ENCODE measurements around the gene BGN. TPM values are rescaled to one million over a fixed set of nuclear protein-coding genes. Genes with fewer than 3 reads are reported as not detected.

Gene BGN
- total RNA-seq, 1 donor from 2014 or later, result 1.9 TPM

DNA sequence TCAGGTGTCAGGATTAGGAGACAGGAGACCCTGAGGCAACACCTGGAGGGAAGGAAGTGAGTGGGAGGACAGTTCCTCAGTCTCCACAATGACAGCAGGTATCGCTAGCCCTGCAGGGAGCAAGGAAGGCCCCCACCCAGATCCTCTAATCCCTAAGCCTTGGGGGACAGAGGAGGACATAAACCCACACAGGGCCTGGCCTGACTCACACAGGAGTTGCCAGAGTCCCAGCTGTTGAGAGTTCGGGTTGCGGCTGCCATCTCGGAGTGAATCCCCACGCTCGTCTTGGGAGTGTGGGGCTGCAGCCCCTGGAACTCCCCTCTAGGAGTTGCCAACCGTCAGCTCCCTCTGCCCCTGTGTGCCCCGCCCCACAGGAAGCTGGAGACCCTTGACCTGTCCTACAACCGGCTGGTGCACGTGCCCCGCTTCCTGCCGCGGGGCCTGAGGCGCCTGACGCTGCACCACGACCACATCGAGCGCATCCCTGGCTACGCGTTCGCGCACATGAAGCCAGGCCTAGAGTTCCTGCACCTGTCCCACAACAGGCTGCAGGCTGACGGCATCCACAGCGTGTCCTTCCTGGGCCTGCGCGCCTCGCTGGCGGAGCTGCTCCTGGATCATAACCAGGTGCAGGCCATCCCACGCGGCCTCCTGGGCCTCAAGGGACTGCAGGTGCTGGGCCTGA is 9.2 kb upstream of the BGN start:
- DNase-seq, result no peak

DNA sequence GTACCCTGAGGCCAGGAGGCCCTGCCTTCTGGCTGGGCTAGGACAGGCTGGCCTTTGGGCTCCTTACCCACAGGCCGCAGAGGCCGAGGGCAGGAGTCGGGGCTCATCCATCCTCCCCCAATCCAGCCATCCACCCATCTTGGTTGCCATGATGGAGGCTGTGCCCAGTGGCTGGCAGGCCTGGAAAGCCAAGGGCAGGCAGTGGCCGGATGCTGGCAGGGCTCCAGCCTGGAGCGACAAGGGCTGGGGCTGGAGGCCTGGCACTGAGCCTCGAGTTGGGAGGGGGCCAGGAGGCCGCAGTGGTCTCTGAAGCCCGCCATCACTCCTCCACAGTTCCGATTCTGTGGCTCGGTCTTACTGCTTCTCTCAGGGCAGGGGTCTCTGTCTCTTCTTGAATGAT is 8.6 kb upstream of the BGN start:
- DNase-seq, result no peak

DNA sequence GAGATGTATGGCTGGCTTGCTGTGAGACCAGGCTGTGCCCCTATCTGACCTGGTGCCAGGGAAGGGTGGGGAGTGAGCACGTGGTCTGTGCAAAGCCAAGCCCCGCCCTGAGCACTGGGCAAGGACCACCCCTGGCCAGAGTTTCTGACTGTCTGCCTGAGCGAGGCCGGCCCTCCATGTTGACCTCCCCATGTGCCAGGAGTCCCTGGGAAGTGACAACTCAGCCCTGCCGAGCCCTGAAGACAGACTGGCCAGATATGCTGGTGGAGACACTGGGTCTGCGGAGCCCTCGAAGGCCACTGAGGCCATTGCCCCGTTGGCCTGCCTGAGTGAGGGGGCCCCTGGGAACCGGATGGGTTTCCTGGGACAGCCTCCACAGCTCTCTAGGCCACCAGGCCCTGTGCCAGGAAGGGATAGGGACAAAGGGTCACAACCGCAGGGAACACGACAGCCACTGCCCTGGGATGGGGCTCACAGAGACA is 7.1 kb upstream of the BGN start:
- no peak for DNase-seq

DNA sequence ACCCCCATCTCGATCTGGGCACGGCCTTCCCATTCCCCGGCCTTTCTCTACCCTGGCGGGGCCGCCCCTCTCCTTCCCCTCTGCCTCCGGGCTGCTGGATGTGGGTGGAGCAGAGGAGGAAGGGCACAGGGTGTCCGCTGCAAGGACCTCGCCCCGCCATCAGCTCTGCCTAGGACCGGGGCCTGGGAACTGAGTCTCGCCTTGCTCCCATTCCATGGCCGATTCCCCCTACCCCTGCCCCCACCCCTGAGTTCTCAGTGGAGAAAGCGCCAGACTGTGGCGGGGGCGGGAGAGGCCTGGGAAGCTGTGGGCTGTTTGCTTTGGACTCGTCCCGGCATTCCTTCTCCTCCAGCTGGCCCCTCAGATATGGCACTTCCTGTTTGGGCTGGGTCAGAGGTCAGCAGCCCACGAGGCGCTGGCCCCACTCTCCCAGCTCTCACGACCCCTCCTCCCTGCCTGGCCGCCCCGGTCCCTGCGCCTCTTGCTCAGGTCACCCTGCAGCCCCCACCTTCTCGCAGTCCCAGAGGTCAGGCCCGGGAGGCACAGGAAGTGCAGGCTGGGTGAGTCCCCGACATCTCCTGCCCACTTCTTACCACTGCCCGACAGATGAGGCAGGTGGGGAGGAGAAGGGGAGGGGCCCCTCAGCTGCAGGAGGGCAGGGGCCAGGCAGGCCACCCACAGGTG is 6.4 kb upstream of the BGN start:
- DNase-seq, result no peak

DNA sequence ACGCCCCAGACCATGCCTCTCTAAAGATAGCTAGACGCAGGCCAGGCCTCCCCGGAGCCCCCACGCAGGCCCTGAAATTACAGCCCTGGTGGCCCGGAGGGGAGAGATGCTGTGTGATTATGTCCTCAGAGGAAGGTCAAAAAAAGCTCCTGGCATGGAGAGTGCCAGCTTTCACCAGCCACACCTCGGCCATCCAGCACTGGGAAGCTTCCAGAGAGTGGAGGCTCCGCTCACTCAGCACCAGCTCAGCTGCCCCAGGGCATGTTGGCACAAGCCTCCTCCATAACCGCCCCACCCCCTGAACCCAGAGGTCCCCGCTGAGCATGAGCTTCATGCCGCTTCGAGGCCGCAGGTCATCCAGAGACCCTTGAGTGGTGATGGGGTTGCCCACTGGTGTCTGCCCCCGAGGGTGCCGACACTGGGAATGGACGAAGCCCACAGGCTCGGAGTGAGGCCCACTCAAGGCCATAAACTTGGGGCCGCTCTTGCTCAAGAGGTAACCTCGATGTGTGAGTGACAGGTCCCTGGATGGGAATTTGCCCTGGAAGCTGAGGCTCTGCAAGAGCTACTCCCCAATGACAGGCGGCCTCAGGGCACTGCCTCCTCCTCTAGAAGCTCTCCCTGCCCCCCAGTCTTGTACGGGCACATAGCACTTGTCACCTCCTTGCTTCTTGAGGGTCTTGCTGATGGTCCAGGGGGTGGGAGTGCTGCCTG is 4.4 kb upstream of the BGN start:
- DNase-seq, result no peak

DNA sequence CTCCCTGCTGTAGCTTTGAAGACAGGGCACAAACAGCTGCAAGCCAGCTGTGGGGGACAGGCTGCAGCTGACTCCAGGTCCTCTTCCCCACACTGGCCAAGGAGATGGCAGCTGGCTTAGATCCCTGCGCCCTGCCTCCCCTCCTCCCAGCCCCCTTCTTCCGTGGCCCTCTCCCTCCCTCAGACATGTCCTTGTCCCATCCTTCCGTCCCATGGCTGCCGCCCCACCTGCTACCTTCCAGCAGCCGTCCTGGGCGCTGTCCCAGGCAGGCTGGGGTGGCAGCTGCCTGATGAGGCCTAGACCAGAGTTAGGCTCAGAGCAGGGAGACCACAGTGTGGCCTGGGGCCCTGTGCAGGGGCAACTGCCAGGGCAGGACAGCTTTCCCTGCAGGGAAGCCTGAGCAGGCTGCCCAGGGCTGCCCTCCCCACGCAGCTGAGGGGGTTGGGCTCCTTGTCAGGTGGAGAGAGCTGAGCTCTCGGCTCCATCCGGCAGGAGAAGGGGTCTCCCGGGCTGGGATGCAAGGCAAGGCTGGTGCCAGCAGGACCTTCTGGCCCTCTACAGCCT is 3.3 kb upstream of the BGN start:
- DNase-seq, result no peak

DNA sequence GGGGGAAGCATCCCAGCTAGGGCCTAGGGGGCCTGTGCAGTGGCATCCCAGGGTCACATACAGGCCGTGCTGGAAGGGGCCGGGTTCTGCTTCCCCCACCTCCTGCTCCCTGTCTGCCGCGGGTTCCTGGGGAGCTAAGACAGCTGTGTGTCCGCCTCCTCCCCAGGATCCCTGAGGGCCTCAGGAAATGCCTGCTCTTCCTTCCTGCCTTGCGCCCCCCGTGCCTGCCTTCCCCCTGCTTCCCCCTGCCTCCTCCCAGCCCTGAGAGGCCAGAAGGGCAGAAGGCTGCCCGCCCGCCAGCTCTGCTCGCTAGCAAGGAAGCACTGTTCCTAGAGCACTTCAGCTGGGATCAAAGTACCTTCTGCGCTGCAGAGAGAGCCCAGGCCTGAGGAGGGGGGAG is 2.9 kb upstream of the BGN start:
- no peak for DNase-seq

DNA sequence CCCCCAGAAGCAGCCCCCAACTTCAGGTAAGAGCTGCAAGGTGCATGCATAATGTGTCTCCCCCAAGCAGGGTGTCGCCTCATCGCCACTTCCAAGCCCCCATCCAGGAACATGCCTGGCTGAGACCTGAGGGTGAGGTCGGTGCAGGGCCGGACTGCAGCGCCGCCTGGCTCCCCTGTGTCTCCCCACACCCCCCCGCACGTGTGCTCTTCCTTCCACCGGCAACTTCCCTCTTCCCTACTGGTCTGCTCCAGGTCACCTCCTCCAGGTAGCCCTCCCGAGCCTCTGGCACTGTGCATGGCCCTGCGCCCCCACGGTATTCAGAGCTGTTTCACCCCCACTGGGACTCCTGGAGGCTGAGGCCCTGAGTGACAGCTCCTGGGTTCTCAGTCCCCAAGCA is 2.2 kb upstream of the BGN start:
- DNase-seq, result no peak

DNA sequence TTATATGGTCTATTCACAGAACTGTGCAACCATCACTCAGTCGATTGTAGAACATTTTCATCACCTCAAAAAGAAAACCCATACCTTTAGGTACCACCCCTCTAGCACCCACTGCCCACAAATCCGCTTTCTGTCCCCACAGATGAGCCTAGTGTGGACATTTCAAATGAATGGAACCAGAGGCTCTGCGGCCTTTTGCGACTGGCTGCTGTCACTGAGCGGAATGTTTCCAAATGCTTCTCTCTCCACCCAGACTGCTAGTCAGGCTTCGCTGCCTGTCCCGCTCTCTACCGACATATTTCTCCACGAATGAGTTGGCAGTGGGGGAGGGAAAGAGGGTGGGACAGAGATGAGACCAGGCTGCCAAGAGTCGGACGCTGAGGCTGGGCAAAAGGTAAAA is 1.7 kb upstream of the BGN start:
- DNase-seq, result no peak

DNA sequence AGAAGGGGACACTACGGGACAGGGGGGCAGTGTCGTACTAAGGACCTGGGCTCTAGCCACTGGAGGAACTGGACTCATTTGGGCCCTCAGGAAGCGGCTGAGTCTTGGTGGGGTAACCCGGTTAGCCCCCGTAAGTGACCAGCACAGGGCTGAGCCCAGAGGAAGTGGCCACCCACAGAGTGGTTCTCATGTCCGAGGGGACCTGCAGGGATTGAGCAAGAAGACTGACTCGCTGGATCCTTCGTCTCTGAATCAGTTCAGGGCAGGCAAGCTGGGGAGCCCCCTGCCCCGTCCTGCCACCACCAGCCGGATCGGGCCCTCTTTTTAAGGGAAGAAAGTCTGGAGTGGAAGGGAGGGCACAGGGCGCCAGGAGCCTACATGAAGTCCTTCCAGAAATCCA is 719 bp upstream of the BGN start:
- DNase-seq, result no peak

DNA sequence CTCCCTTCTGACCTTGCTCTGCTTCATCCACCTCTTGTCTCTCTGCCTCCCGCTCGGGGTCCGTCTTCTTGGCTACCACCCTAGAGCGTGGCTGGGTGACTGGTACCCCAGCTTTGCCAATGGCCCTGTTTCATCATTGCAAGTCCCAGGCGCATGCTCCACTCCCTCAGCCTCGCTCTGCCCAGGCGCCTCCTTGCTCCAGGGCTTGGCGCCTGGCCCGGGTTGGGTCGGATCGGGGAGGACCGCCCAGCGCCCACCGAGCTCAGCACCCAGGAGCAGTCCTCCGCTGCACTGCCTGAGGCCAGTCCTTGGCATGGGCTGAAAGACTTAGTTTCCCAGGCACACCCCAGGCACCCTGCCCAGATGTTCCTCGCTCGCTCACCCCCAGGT is 577 bp downstream of the BGN start:
- no peak for DNase-seq

DNA sequence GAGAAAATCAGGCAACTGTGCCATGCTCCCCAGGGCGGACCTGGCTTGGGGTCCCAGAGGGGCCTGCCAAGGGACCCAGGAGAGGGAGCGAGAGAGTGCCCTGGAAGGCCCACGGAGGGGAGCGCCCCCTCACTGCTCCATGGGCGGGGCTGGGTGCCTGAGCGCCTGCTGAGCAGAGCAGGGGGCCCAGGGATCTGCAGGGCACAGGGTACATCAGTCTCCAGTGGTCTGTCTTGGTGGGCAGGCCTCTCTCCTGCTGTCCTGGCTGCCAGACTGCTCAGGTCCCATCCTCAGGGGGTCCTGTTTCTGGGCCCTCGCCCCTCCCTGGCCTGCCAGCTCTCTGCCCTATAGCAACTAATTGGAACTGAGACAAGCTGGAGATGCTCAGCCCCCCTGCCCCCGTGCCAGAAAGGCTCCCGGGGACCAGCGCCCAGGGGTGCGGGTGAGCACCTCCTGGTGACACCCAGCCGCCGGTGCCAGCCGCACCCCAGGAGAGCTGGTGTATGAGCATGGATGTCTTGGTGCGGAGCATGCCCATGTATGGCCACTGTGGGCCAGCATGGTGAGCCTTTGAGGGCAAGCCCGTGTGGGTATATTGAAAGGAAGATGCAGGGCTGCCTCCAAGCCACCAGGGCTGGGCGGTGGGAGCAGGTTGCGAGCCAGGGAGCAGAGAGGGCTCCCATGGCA is 1.3 kb downstream of the BGN start:
- DNase-seq, result no peak

DNA sequence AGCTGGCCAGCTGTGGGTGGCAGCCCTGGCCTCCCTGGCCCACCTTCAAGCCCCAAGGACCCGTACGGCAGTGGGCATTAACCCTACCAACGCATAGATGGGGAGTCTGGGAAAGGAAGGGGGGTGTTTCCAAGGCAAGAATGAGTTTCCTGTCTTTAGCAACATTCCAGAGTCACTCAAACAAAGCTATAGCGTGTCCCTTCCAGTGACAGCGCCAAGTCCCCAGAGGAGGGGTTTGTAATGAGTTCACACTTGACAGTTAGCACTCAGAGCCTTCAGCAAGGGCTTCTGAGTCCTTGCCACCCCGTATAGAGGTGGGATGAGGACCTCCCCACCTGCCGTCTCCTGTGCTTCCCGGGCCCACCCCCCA is 1.8 kb downstream of the BGN start:
- DNase-seq, result no peak

DNA sequence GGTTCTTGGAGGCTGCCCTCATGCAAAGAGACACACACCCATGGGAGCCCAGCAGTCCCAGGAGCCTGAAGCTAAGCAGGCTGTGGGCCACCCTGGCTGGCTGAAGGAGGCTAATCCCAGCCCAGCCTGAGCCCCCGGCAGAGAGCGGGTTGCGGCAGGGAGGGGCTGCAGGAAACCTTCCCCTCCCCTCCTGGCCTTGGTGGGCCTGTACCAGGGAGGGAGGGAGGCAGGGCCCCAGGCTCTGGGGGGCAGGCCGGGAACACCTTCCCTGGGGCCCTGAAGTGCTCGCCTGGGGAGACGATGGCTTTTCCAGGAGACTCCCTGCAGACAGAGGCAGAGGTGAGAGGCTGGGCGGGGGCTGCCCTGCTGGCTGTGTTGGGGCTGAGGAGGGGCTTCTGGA is 3.7 kb downstream of the BGN start:
- DNase-seq, result no peak

DNA sequence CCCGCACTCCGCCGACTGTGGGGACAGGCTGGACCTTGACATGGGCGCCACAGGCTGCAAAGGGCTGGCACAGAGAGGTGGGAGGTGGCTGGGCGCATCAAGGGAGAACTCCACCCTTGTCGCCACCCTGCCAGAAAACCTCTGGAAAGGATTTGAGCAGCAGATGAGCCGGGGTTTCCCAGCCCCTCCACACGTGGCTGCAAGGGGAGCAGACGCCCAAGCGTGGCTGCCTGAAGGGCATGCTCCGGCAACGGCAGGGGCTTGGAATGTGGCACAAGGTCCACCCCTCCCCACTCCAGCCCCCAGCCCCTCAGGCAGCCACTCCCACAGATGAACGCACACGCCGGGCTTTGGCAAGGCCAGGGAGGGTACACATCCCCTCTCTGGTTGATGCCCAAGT is 4.6 kb downstream of the BGN start:
- DNase-seq, result no peak

DNA sequence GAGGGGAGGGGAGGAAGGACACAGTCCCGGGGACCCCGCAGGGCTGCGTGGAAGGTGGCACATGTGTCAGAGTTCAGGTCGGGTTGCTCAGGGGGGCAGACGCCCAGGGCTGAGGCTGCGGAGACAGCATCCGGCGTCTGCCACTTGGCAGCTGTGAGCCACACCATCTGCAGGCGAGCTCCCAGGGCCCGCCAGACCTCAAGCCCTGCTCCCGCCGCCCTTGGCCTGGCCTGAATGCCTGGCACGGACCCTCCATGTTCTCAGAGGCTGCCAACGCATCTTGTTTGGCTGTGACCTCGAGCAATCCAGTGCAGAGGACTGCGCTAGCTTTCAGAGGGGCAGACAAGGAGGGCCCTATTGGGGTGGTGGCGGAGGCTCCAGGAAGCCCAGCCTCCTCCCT is 5.1 kb downstream of the BGN start:
- peak; percentile 28 for DNase-seq

DNA sequence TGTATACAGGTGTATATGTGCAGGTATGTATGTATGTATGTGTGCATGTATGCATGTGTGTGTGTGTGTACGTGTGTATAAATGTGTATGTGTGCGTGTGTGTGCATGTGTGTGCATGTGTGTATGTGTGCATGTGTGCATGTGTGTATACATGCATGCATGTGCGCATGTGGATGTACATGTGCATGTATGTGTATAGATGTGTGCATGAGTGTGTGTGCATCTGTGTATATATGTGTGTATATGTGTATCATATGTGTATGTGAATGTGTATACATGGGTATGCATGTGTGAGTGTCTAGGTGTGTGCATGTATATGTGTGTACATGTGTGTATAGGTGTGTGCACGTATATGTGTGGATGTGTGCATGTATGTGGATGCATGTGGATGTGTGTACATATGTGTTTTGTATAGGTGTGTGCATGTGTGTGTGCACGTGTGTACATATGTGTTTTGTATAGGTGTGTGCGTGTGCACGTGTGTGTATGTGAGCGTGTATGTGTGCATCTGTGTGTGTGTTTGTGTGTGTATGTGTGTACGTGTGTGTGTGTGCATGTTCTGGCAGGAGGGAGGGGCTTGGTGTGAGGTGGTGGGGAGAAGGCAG is 6.0 kb downstream of the BGN start:
- no peak for DNase-seq

DNA sequence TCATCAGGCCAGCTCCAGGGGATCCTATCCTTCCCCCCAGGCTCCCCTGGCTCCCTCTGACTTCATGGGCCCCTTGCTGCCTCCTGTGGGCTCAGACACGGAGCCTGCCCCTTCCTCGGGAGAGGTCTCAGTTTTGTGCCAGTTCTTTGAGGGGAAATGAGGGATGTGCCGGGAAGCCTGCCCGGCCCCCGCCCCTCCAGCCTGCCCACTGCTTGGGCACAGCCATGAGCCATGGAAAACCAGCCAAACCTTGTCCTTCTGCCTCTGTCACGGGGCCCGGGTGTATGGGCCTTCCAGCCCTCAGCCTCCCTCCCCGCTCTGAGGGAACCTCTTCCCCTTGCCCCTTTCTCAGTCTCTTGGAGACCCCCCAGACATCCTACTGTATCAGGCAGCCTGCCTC is 6.8 kb downstream of the BGN start:
- no peak for DNase-seq

DNA sequence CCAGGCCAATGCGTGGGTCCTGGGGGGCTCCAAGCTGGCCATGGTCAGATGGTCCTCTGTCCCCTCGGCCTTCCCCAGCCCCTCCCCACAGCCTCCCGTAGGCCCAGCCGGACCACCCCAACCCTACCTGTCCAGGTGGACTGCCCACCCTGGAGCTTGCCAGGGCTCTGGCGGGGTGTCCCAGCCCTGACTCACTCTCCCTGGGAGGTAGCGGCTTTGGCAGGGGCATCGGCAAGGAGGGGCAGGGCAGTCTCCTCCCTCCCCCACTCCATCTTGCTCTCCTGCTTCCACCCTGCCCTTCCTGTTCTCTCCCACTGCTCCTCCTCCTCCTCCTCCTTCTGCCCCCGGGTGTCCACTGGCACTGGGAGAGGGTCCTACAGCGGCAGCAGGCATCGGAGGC is 7.4 kb downstream of the BGN start:
- DNase-seq, result no peak

DNA sequence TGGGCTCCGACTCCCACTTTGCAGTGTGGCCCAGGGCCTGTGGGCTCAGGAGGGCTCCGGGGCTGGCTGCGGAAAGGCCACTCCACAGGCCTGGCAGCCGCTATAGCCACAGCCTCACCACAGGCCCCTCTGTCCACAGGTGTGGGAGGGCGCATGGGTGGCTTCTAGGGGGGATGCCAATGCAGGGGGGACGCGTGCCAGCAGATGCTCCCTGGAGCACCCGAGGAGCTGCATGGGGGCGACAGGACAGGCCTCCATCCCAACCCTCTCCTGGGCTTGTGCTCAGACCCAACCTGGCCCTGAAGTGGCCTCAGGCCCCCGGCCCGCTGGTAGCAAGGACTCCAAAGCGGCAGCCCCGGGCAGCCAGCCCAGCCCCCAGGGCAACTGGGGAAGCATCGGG is 8.0 kb downstream of the BGN start:
- no peak for DNase-seq

DNA sequence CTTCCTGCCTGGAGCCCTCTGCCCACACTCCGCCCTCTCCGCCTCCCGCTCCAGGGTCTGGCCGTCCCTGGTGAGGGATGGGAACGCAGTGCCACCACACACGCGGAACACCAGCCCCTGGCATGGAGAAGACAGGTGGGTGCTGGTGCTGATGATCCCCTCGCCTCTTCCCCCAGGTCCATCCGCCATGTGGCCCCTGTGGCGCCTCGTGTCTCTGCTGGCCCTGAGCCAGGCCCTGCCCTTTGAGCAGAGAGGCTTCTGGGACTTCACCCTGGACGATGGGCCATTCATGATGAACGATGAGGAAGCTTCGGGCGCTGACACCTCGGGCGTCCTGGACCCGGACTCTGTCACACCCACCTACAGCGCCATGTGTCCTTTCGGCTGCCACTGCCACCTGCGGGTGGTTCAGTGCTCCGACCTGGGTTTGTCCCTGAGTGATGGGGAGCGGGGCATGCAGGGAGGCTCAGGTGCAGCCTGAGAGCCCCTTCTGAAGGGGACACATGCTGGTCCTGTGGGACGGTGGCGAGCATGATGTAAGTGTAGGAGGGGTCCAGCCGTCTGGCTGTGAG is 9.8 kb downstream of the BGN start:
- DNase-seq, result no peak

DNA sequence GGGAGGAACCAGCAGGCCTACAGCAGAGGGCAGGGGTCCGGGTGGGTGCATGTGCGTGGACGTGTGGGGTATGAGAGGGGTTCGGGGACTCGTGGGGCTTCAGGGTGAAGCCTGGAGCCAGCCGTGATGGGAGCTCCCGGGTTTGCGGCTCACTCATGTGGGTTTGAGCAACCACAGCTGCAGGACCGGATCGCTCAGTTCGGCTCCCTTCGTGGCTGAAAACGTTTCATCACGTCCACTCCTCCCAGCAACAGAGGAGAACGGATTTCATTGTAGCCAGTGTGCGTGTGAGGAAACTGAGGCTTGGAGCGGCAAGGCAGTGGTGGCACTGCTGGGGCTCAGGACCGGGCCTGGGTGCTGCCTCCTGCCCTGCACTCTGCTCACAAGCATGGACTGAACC is 10.6 kb downstream of the BGN start:
- no peak for DNase-seq
